ENCODE results near the gene CSMD2. TPM values are rescaled to one million over a fixed set of nuclear protein-coding genes. Genes with fewer than 3 reads are reported as not detected.

CSMD2 gene
- polyA plus RNA-seq, 1 donor: 0.65 TPM

- no peak for DNase-seq (ENCODE audit: low read depth)
Measured at GRCh38 chr1:33966346-33967141, 198.5 kb downstream of the CSMD2 start.

- no peak for DNase-seq (ENCODE audit: low read depth)
Measured at GRCh38 chr1:33965086-33965485, 199.9 kb downstream of the CSMD2 start.

- no peak for DNase-seq (ENCODE audit: low read depth)
Measured at GRCh38 chr1:33962061-33962460, 203.0 kb downstream of the CSMD2 start.

- DNase-seq (ENCODE audit: low read depth): no peak
Measured at GRCh38 chr1:33960188-33960895, 204.7 kb downstream of the CSMD2 start.

GRCh38 chr1:33957854-33958253 is 207.2 kb downstream of the CSMD2 start:
- no peak for DNase-seq (ENCODE audit: low read depth)

- DNase-seq (ENCODE audit: low read depth): no peak
Measured at GRCh38 chr1:33955096-33955495, 209.9 kb downstream of the CSMD2 start.

GRCh38 chr1:33949570-33949969 is 215.5 kb downstream of the CSMD2 start:
- DNase-seq (ENCODE audit: low read depth): no peak

GRCh38 chr1:33948291-33948690 is 216.7 kb downstream of the CSMD2 start:
- no peak for DNase-seq (ENCODE audit: low read depth)

GRCh38 chr1:33946836-33947235 is 218.2 kb downstream of the CSMD2 start:
- DNase-seq (ENCODE audit: low read depth): no peak

GRCh38 chr1:33944846-33945245 is 220.2 kb downstream of the CSMD2 start:
- DNase-seq (ENCODE audit: low read depth): no peak

- no peak for DNase-seq (ENCODE audit: low read depth)
Measured at GRCh38 chr1:33943978-33944377, 221.1 kb downstream of the CSMD2 start.

GRCh38 chr1:33932871-33933270 is 232.2 kb downstream of the CSMD2 start:
- no peak for DNase-seq (ENCODE audit: low read depth)

- no peak for DNase-seq (ENCODE audit: low read depth)
Measured at GRCh38 chr1:33931111-33931475, 233.9 kb downstream of the CSMD2 start.

- DNase-seq (ENCODE audit: low read depth): no peak
Measured at GRCh38 chr1:33930346-33931110, 234.5 kb downstream of the CSMD2 start.

- DNase-seq (ENCODE audit: low read depth): no peak
Measured at GRCh38 chr1:33928251-33928650, 236.8 kb downstream of the CSMD2 start.

GRCh38 chr1:33927721-33928120 is 237.3 kb downstream of the CSMD2 start:
- no peak for DNase-seq (ENCODE audit: low read depth)

GRCh38 chr1:33925586-33925985 is 239.4 kb downstream of the CSMD2 start:
- DNase-seq (ENCODE audit: low read depth): no peak

GRCh38 chr1:33921281-33921680 is 243.7 kb downstream of the CSMD2 start:
- no peak for DNase-seq (ENCODE audit: low read depth)

- no peak for DNase-seq (ENCODE audit: low read depth)
Measured at GRCh38 chr1:33918368-33918767, 246.7 kb downstream of the CSMD2 start.

GRCh38 chr1:33916786-33917185 is 248.2 kb downstream of the CSMD2 start:
- no peak for DNase-seq (ENCODE audit: low read depth)

GRCh38 chr1:33914531-33914930 is 250.5 kb downstream of the CSMD2 start:
- DNase-seq (ENCODE audit: low read depth): no peak

- no peak for DNase-seq (ENCODE audit: low read depth)
Measured at GRCh38 chr1:33908324-33908956, 256.6 kb downstream of the CSMD2 start.
